ENCODE results near the gene TRIM7.
A peak's percentile ranks its signal among the peaks of the same experiment; 100 is the strongest.
"Not testable (repeated sequence)": the region's sequence is repeated elsewhere in the genome, so short reads cannot be mapped to it uniquely, and the experiment has no call there.

TRIM7 gene

GRCh38 chr5:181181650-181182565 is 23.1 kb downstream of the TRIM7 start:
- WGBS, 2 experiments (ENCODE audit: insufficient coverage in 2 of 2): 64 to 77% methylated on average over 17 to 21 of the region's 25 CpGs
- no peak overlapping the region for H3K4me3 ChIP-seq (ENCODE audit: extremely low read depth, insufficient read depth, low read length, poor library complexity, severe bottlenecking)
- H3K4me1 ChIP-seq (ENCODE audit: control insufficient read depth, insufficient read depth, low read length, poor library complexity, severe bottlenecking): no peaks in the 10 kb centered on the region
- H3K9me3 ChIP-seq (ENCODE audit: control insufficient read depth, low read length): no peaks in the 10 kb centered on the region
- H3K36me3 ChIP-seq (ENCODE audit: control insufficient read depth, insufficient read depth, low read length): no peaks in the 10 kb centered on the region
- H3K27ac ChIP-seq (ENCODE audit: low read depth, low read length, severe bottlenecking): no peak overlapping the region

DNA sequence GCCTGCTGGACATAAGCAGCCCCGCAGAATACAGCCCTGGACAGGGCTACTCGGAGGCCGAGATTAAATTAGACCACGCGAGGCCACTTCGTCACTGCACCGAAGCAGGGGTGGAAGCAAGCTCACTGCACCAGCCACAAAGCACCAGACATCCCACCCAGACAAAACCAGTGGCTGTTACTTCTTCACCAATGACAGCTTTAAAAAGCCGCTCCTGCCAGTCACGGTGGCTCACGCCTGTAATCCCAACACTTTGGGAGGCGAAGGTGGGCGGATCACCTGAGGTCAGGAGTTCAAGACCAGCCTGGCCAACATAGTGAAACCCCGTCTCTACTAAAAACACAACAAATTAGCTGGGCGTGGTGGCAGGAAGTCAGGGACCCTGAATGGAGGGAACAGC is 27.4 kb downstream of the TRIM7 start:
- not testable (repeated sequence) for H3K9me3 ChIP-seq (ENCODE audit: control insufficient read depth, low read length); H3K4me3 ChIP-seq (ENCODE audit: extremely low read depth, insufficient read depth, low read length, poor library complexity, severe bottlenecking); H3K27ac ChIP-seq (ENCODE audit: low read depth, low read length, severe bottlenecking); H3K36me3 ChIP-seq (ENCODE audit: control insufficient read depth, insufficient read depth, low read length); H3K4me1 ChIP-seq (ENCODE audit: control insufficient read depth, insufficient read depth, low read length, poor library complexity, severe bottlenecking)
- 63 to 83% methylated on average over 5 to 12 of the region's 14 CpGs for WGBS, 2 experiments (ENCODE audit: insufficient coverage in 2 of 2)

GRCh38 chr5:181176254-181176952 is 28.6 kb downstream of the TRIM7 start:
- Histone ChIP-seq H3K36me3 (ENCODE audit: control insufficient read depth, insufficient read depth, low read length) (no peaks in the 10 kb centered on the region), H3K27ac (ENCODE audit: low read depth, low read length, severe bottlenecking) (no peak overlapping the region), H3K4me3 (ENCODE audit: extremely low read depth, insufficient read depth, low read length, poor library complexity, severe bottlenecking) (no peak overlapping the region), H3K9me3 (ENCODE audit: control insufficient read depth, low read length) (no peaks in the 10 kb centered on the region), H3K4me1 (ENCODE audit: control insufficient read depth, insufficient read depth, low read length, poor library complexity, severe bottlenecking) (no peaks in the 10 kb centered on the region)
- WGBS, 2 experiments (ENCODE audit: insufficient coverage in 2 of 2): 76 to 96% methylated on average over 2 to 3 of the region's 3 CpGs

- no peak overlapping the region for H3K27ac ChIP-seq (ENCODE audit: low read depth, low read length, severe bottlenecking)
- H3K4me3 ChIP-seq (ENCODE audit: extremely low read depth, insufficient read depth, low read length, poor library complexity, severe bottlenecking): peak overlapping the region; percentile 19
- no peaks in the 10 kb centered on the region for H3K36me3 ChIP-seq (ENCODE audit: control insufficient read depth, insufficient read depth, low read length)
- peaks cover 7% of the 10 kb centered on the region for H3K4me1 ChIP-seq (ENCODE audit: control insufficient read depth, insufficient read depth, low read length, poor library complexity, severe bottlenecking)
- H3K9me3 ChIP-seq (ENCODE audit: control insufficient read depth, low read length): no peaks in the 10 kb centered on the region
- WGBS, 2 experiments (ENCODE audit: insufficient coverage in 2 of 2): 1 to 3% methylated on average over 41 to 47 of the region's 50 CpGs
These were observed 31.3 kb downstream of the TRIM7 start for GRCh38 chr5:181173420-181174342.

DNA sequence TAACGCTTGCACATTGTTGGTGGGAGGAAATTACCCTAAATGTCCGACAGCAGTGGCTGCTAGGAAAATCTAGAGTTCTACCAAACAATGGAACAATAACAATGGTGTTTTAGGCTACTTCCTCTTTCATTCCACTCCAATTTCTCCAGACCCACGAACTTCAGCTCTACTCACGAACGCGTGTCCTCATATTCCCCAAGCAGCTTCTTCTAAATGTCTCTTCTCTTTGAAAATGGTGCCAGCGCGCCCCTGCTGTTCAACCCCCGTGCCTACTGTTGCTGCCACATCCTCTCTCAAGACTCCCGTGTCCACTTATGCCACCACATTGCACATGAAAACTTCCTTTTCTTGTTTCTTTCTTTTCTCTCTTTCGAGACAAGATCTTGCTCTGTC is 32.0 kb downstream of the TRIM7 start:
- WGBS, 2 experiments (ENCODE audit: insufficient coverage in 2 of 2): 30 to 36% methylated on average over 6 to 11 of the region's 11 CpGs

DNA sequence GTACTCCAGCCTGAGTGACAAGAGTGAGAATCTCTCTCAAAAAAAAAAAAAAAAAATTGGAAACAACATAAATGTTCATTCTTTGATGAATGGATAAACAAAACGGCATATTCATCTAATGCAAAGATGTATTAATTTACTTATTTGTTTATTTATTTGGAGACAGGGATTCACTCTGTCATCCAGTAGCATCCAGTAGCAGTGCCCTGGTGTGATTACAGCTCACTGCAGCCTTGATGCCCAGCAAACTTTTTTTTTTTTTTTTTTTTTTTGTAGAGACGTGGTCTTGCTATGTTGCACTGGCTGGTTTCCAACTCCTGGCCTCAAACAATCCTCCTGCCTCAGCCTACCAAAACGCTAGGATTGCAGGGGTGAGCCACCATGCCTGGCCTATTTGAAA is 33.2 kb downstream of the TRIM7 start:
- Histone ChIP-seq H3K27ac (ENCODE audit: low read depth, low read length, severe bottlenecking) (no peak overlapping the region), H3K9me3 (ENCODE audit: control insufficient read depth, low read length) (no peaks in the 10 kb centered on the region), H3K36me3 (ENCODE audit: control insufficient read depth, insufficient read depth, low read length) (no peaks in the 10 kb centered on the region), H3K4me3 (ENCODE audit: extremely low read depth, insufficient read depth, low read length, poor library complexity, severe bottlenecking) (no peak overlapping the region), H3K4me1 (ENCODE audit: control insufficient read depth, insufficient read depth, low read length, poor library complexity, severe bottlenecking) (peaks cover 7% of the 10 kb centered on the region)
- 20% methylated on average over 1 of the region's 3 CpGs; no CpG with 5 or more reads in 1 of the 2 experiments for WGBS, 2 experiments (ENCODE audit: insufficient coverage in 2 of 2)

More for the DNA sequence above, 32.0 kb downstream of the TRIM7 start:
- H3K9me3 ChIP-seq (ENCODE audit: control insufficient read depth, low read length): no peaks in the 10 kb centered on the region
- no peak overlapping the region for H3K4me3 ChIP-seq (ENCODE audit: extremely low read depth, insufficient read depth, low read length, poor library complexity, severe bottlenecking)
- peaks cover 7% of the 10 kb centered on the region for H3K4me1 ChIP-seq (ENCODE audit: control insufficient read depth, insufficient read depth, low read length, poor library complexity, severe bottlenecking)
- H3K36me3 ChIP-seq (ENCODE audit: control insufficient read depth, insufficient read depth, low read length): no peaks in the 10 kb centered on the region
- no peak overlapping the region for H3K27ac ChIP-seq (ENCODE audit: low read depth, low read length, severe bottlenecking)

GRCh38 chr5:181170996-181171395 is 34.0 kb downstream of the TRIM7 start:
- peaks cover 7% of the 10 kb centered on the region for H3K4me1 ChIP-seq (ENCODE audit: control insufficient read depth, insufficient read depth, low read length, poor library complexity, severe bottlenecking)
- no peak overlapping the region for H3K27ac ChIP-seq (ENCODE audit: low read depth, low read length, severe bottlenecking)
- H3K9me3 ChIP-seq (ENCODE audit: control insufficient read depth, low read length): no peaks in the 10 kb centered on the region
- H3K4me3 ChIP-seq (ENCODE audit: extremely low read depth, insufficient read depth, low read length, poor library complexity, severe bottlenecking): no peak overlapping the region
- no peaks in the 10 kb centered on the region for H3K36me3 ChIP-seq (ENCODE audit: control insufficient read depth, insufficient read depth, low read length)
- 33 to 75% methylated on average over 1 to 3 of the region's 6 CpGs for WGBS, 2 experiments (ENCODE audit: insufficient coverage in 2 of 2)

GRCh38 chr5:181170237-181170825 is 34.7 kb downstream of the TRIM7 start:
- no peak overlapping the region for H3K27ac ChIP-seq (ENCODE audit: low read depth, low read length, severe bottlenecking)
- H3K36me3 ChIP-seq (ENCODE audit: control insufficient read depth, insufficient read depth, low read length): no peaks in the 10 kb centered on the region
- H3K9me3 ChIP-seq (ENCODE audit: control insufficient read depth, low read length): no peaks in the 10 kb centered on the region
- 6 to 7% methylated on average over 26 to 27 of the region's 33 CpGs for WGBS, 2 experiments (ENCODE audit: insufficient coverage in 2 of 2)
- peaks cover 7% of the 10 kb centered on the region for H3K4me1 ChIP-seq (ENCODE audit: control insufficient read depth, insufficient read depth, low read length, poor library complexity, severe bottlenecking)
- peak overlapping the region; percentile 29 for H3K4me3 ChIP-seq (ENCODE audit: extremely low read depth, insufficient read depth, low read length, poor library complexity, severe bottlenecking)

DNA sequence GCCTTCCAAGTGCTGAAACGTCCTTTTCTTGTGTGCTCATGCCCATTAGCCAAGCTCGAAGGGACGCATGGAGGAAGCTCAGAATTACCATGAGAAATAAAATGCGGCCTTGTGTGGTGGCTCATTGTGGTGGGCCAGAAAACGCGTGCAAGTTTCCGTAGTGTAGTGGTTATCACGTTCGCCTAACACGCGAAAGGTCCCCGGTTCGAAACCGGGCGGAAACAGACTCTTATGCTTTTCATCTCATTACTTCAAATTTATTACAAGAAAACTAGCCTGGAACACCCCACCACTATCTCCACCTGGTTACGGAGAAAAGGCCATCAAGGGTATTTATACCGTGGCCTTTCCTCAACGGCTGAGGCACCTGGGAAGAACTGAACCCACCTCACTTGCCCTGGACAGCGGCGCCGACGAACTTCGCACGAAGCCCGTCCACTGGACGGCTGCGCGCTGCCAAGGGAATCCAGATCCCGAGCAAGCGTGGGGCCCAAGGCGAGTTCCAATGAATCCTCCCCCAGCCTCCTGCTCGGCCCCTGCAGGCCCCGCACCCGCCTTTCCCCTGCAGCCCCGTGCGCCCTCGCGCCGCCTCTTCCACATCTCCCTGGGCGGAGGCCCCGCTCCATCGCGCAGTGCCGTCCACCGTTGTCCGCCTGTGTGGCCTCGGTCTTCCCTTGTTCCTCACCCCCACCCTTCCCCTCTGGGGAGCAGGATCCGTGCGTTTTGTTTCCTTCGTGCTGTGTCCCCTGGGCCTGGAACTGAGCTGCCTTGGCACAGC is 35.3 kb downstream of the TRIM7 start:
- peak overlapping the region; percentile 29 for H3K4me3 ChIP-seq (ENCODE audit: extremely low read depth, insufficient read depth, low read length, poor library complexity, severe bottlenecking)
- H3K27ac ChIP-seq (ENCODE audit: low read depth, low read length, severe bottlenecking); H3K9me3 ChIP-seq (ENCODE audit: control insufficient read depth, low read length); H3K36me3 ChIP-seq (ENCODE audit: control insufficient read depth, insufficient read depth, low read length); H3K4me1 ChIP-seq (ENCODE audit: control insufficient read depth, insufficient read depth, low read length, poor library complexity, severe bottlenecking): not testable (repeated sequence)
- 1 to 2% methylated on average over 28 to 38 of the region's 50 CpGs for WGBS, 2 experiments (ENCODE audit: insufficient coverage in 2 of 2)
